HepG2 (cell line): ENCODE data around the gene LBX2. TPM values are rescaled to one million over a fixed set of nuclear protein-coding genes. Genes with fewer than 3 reads are reported as not detected.

Experiments used
- HINFP ChIP-seq: sonication (generic); formaldehyde crosslinking; IDR thresholded peaks from 2 replicates; pipeline ENCODE4 v1.4.0; 2020; ENCODE audit warnings: low read depth, mild to moderate bottlenecking, missing genetic modification reagents
- JUND ChIP-seq: sonication (generic); formaldehyde crosslinking; IDR thresholded peaks from 2 replicates; pipeline ENCODE4 v1.8.0; 2022; ENCODE audit warnings: mild to moderate bottlenecking, missing genetic modification reagents
- MTA3 ChIP-seq: sonication (generic); formaldehyde crosslinking; IDR thresholded peaks from 2 replicates; pipeline ENCODE4 v1.4.0; 2020; ENCODE audit warnings: missing genetic modification reagents
- MXI1 ChIP-seq: IDR thresholded peaks from 3 replicates; pipeline ENCODE4 v1.6.1; 2012; ENCODE audit warnings: low read depth, low read length, inconsistent platforms, borderline replicate concordance
- REST ChIP-seq, 2 experiments: IDR thresholded peaks; 2 replicates each; pipeline ENCODE4 v1.6.1; 2011 to 2012; ENCODE audit warnings: low read length in 2 of 2, borderline replicate concordance in 1 of 2, low read depth in 1 of 2, mild to moderate bottlenecking in 1 of 2, moderate library complexity in 1 of 2
- SAP130 ChIP-seq: IDR thresholded peaks from 2 replicates; pipeline ENCODE4 v1.6.1; 2016; ENCODE audit warnings: low read depth
- SMARCC2 ChIP-seq: fragments of 450-650 bp; IDR thresholded peaks from 2 replicates; pipeline ENCODE4 v1.6.1; 2017; ENCODE audit warnings: antibody characterized with exemption, mild to moderate bottlenecking
- SOX5 ChIP-seq: IDR thresholded peaks from 2 replicates; pipeline ENCODE4 v1.6.1; 2016; ENCODE audit warnings: borderline replicate concordance
- TCF12 ChIP-seq, 2 experiments: fragments of 450-650 bp in 1 of 2; sonication (generic) in 1 of 2; formaldehyde crosslinking in 1 of 2; IDR thresholded peaks; 2 replicates each; pipeline versions ENCODE4 v1.6.1 to v1.8.0; 2017 to 2022; ENCODE audit warnings: antibody characterized with exemption in 1 of 2, mild to moderate bottlenecking in 1 of 2, missing genetic modification reagents in 1 of 2, moderate library complexity in 1 of 2
- ZNF276 ChIP-seq: sonication (generic); formaldehyde crosslinking; IDR thresholded peaks from 2 replicates; pipeline ENCODE4 v1.4.0; 2020; ENCODE audit warnings: mild to moderate bottlenecking, low read depth, missing genetic modification reagents
- ZNF280B ChIP-seq: sonication (generic); formaldehyde crosslinking; IDR thresholded peaks from 2 replicates; pipeline ENCODE4 v1.5.0; 2020; ENCODE audit warnings: missing genetic modification reagents, mild to moderate bottlenecking, borderline replicate concordance
- ZNF280D ChIP-seq: sonication (generic); formaldehyde crosslinking; IDR thresholded peaks from 2 replicates; pipeline ENCODE4 v1.5.1; 2020; ENCODE audit warnings: mild to moderate bottlenecking, missing genetic modification reagents
- ZNF33A ChIP-seq: sonication (generic); formaldehyde crosslinking; IDR thresholded peaks from 2 replicates; pipeline ENCODE4 v1.5.1; 2020; ENCODE audit warnings: missing genetic modification reagents, mild to moderate bottlenecking, moderate library complexity, borderline replicate concordance
- ZNF746 ChIP-seq: sonication (generic); formaldehyde crosslinking; IDR thresholded peaks from 2 replicates; pipeline ENCODE4 v1.8.0; 2022; ENCODE audit warnings: mild to moderate bottlenecking, missing genetic modification reagents
- ZNF772 ChIP-seq: sonication (generic); formaldehyde crosslinking; IDR thresholded peaks from 2 replicates; pipeline ENCODE4 v1.5.0; 2020; ENCODE audit warnings: mild to moderate bottlenecking, missing genetic modification reagents
- polyA plus RNA-seq, 8 experiments: library from polyadenylated mRNA; depleted of rRNA in 3 of 8; stranded (reverse) in 7 of 8; unstranded in 1 of 8; fragments of >200 nt; fragmentation: Illumina TruSeq in 4 of 8; extraction: Trizol in 4 of 8; gene quantifications; 2 replicates each; pipeline versions ENCODE4 v1.2.1 to v1.2.3, GENCODE V29; 2011 to 2016; ENCODE audit warnings: low read depth in 4 of 8, missing spikeins in 1 of 8, mixed read lengths in 1 of 8; ENCODE audit not compliant: insufficient read depth in 1 of 8
- total RNA-seq, 5 experiments: library from RNA; depleted of rRNA; stranded (reverse); fragments of >200 nt; fragmentation: Illumina TruSeq; extraction: Trizol; gene quantifications; 2 replicates each; pipeline ENCODE4 v1.2.3, GENCODE V29; 2016; ENCODE audit warnings: low read depth in 1 of 5

The LBX2 gene
- total and polyA plus RNA-seq, 2 of the 13 experiments (the other 11 are each of a cell fraction or from before 2014, with no cell fraction given), result 6.4 to 8.1 TPM

- TF ChIP-seq ZNF280D (peak; percentile 91; the same call in 1 of the 2 replicates), ZNF33A (CRISPR knock-in tag) (no peak), REST (IDR thresholded peaks at IDR 0.05; ENCODE audit: borderline replicate concordance in 1 of 2, low read depth in 1 of 2, low read length in 2 of 2) (peak in 1 of 2 experiments; percentile 47; a peak in 1 of 4 replicates), SMARCC2 (no peak), ZNF772 (CRISPR knock-in tag) (peak; percentile 94), ZNF276 (CRISPR knock-in tag) (peak; percentile 62; the same call in 1 of the 2 replicates), ZNF280B (CRISPR knock-in tag) (peak; percentile 80), TCF12 (IDR thresholded peaks at IDR 0.05) (no peak), TCF12 (CRISPR knock-in tag; IDR thresholded peaks at IDR 0.05) (no peak), MTA3 (CRISPR knock-in tag) (no peak), SAP130 (CRISPR knock-in tag) (peak; percentile 100), ZNF746 (CRISPR knock-in tag) (no peak), JUND (CRISPR knock-in tag) (peak; percentile 87), SOX5 (peak; percentile 79), MXI1 (peak; percentile 98; the same call in 2 of the 3 replicates), HINFP (CRISPR knock-in tag) (peak; percentile 85)
Observed at GRCh38 chr2:74454654-74455511, 44.5 kb downstream of the LBX2 start, which contains the start of gene INO80B (continued).
